PC-3 (cell line): Measurements from ENCODE around the gene SLC7A9. TPM values are rescaled to one million over a fixed set of nuclear protein-coding genes. Genes with fewer than 3 reads are reported as not detected.

Experiments used
- ATAC-seq: fragments of 200-7000 bp; cut with Tn5 transposase; 2 replicates; pipeline ENCODE4 v1.9.1; 2020; ENCODE audit warnings: mild to moderate bottlenecking, moderate library complexity
- BruUV-seq: library from RNA; stranded (reverse); fragments of 400-500 nt; replicated peaks from 2 replicates; lab custom pipeline; 2021; lab: Mats Ljungman, UMichigan
- CTCF ChIA-PET: fragments of 300-600 bp; sonication (Branson Sonifier 250); formaldehyde crosslinking; loops from one replicate; lab custom pipeline; 2022; ENCODE audit warnings: antibody characterized with exemption; lab: Charles Lee
- POLR2A ChIA-PET: fragments of 300-600 bp; sonication (Branson Sonifier 250); formaldehyde crosslinking; loops from one replicate; lab custom pipeline; 2022; ENCODE audit warnings: antibody characterized with exemption; ENCODE audit not compliant: unreplicated experiment; lab: Charles Lee
- DNase-seq: peaks from one replicate; pipeline ENCODE4 v3.0.0-alpha.2; 2015
- H2AFZ ChIP-seq: fragments of 300-600 bp; sonication (generic); 2 replicates; pipeline ENCODE4 v1.6.0; 2016; ENCODE audit warnings: antibody characterized with exemption, low read length
- H3F3A ChIP-seq: fragments of 300-600 bp; sonication (generic); one replicate; pipeline ENCODE4 v1.6.0; 2017; ENCODE audit warnings: antibody characterized with exemption, low read length, control low read depth, mild to moderate bottlenecking; ENCODE audit not compliant: unreplicated experiment
- H3K27ac ChIP-seq: fragments of 300-600 bp; sonication (generic); 2 replicates; pipeline ENCODE4 v1.5.1; 2016; ENCODE audit warnings: mild to moderate bottlenecking, low read length
- H3K27me3 ChIP-seq: fragments of 300-600 bp; sonication (generic); 2 replicates; pipeline ENCODE4 v1.6.1; 2016; ENCODE audit warnings: low read length, mixed read lengths
- H3K36me3 ChIP-seq: fragments of 300-600 bp; sonication (generic); 2 replicates; pipeline ENCODE4 v1.6.1; 2016; ENCODE audit warnings: low read depth, mixed run types, low read length, mixed read lengths
- H3K4me1 ChIP-seq: fragments of 300-600 bp; sonication (generic); 2 replicates; pipeline ENCODE4 v1.5.1; 2016; ENCODE audit warnings: low read length; ENCODE audit not compliant: insufficient read depth
- H3K4me2 ChIP-seq: fragments of 300-600 bp; sonication (generic); 2 replicates; pipeline ENCODE4 v1.6.0; 2016; ENCODE audit warnings: low read length
- H3K4me3 ChIP-seq: fragments of 300-600 bp; sonication (generic); 2 replicates; pipeline ENCODE4 v1.5.1; 2016; ENCODE audit warnings: mild to moderate bottlenecking, low read length, mixed read lengths
- H3K79me2 ChIP-seq: fragments of 300-600 bp; sonication (generic); 2 replicates; pipeline ENCODE4 v1.6.1; 2017; ENCODE audit warnings: low read length, mixed read lengths
- H3K9ac ChIP-seq: fragments of 300-600 bp; sonication (generic); 2 replicates; pipeline ENCODE4 v1.6.0; 2016; ENCODE audit warnings: mild to moderate bottlenecking, low read length
- H3K9me2 ChIP-seq: fragments of 300-600 bp; sonication (generic); replicated peaks from 2 replicates; pipeline ENCODE4 v1.6.1; 2016; ENCODE audit warnings: mixed run types, low read length, mixed read lengths
- H3K9me3 ChIP-seq: fragments of 300-600 bp; sonication (generic); 2 replicates; pipeline ENCODE4 v1.6.1; 2016; ENCODE audit warnings: low read length, mixed read lengths
- H4K20me1 ChIP-seq: fragments of 300-600 bp; sonication (generic); 2 replicates; pipeline ENCODE4 v1.6.1; 2016; ENCODE audit warnings: low read length, mixed read lengths
- CTCF ChIP-seq: fragments of 300-600 bp; sonication (generic); conservative IDR thresholded peaks from 2 replicates; pipeline ENCODE4 v1.5.1; 2017; ENCODE audit warnings: antibody characterized with exemption, low read depth, mild to moderate bottlenecking, low read length
- EZH2 ChIP-seq: fragments of 300-600 bp; sonication (generic); IDR thresholded peaks from one replicate; pipeline ENCODE4 v1.6.1; 2017; ENCODE audit warnings: antibody characterized with exemption, mild to moderate bottlenecking, low read length; ENCODE audit not compliant: unreplicated experiment
- EZH2phosphoT487 ChIP-seq: fragments of 300-600 bp; sonication (generic); IDR thresholded peaks from 2 replicates; pipeline ENCODE4 v1.6.1; 2018; ENCODE audit warnings: mild to moderate bottlenecking, antibody characterized with exemption, low read length, borderline replicate concordance
- intact Hi-C: fragments of 100-400 bp; cut with micrococcal nuclease; formaldehyde crosslinking; loops from 2 replicates; pipeline ENCODE4 v1.9.0; 2023
- total RNA-seq: library from RNA; depleted of rRNA; stranded (reverse); fragments of >200 nt; gene quantifications from 2 replicates; pipeline ENCODE4 v1.2.3, GENCODE V29; 2014; rRNA removed

Gene SLC7A9
- total RNA-seq, 1 experiment from 2014 or later = not detected

DNA sequence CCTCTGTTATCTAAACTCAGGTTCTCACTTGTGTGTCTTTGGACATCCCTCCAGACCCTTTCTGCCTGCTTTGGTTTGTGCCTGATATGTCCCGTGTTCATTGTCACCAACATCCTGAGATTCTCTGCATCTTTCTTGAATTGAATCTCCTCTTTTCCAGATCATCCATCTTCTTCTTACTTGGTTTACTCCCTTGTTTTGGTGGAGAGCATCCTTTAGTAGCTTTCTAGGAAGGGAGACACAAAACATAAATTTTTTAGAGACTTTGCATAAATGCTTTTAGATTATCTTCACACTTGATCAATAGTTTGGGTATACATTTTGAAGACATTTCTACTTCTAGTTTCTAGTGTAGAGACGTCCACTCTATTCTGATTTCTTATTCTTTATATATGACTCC lies 88.3 kb downstream of the SLC7A9 start:
- DNase-seq = no peak
- Histone ChIP-seq H3K27ac (no peak overlapping the region), H3K9me3 (no peaks in the 10 kb centered on the region), H3K36me3 (no peaks in the 10 kb centered on the region), H3K27me3 (no peaks in the 10 kb centered on the region), H3K9ac (no peak overlapping the region), H3F3A (no peaks in the 10 kb centered on the region), H2AFZ (no peak overlapping the region), H4K20me1 (no peaks in the 10 kb centered on the region), H3K9me2 (no peaks in the 10 kb centered on the region), H3K79me2 (no peaks in the 10 kb centered on the region), H3K4me3 (no peak overlapping the region), H3K4me1 (no peaks in the 10 kb centered on the region), H3K4me2 (no peak overlapping the region)
- CTCF ChIA-PET = no interaction called here
- POLR2A ChIA-PET = no interaction called here
- ATAC-seq = no peak
- TF ChIP-seq EZH2 = no peak
- no peak for TF ChIP-seq EZH2phosphoT487
- no peak for TF ChIP-seq CTCF
- no TSS peak for BruUV-seq
- intact Hi-C loops = no loop called here

Other genes starting within 250 kb of the SLC7A9 start
- 14.3 and 17.0 TPM in 2 replicates for gene ANKRD27, start 194.6 kb downstream of the SLC7A9 start, total RNA-seq
- gene RGS9BP, start 193.9 kb downstream of the SLC7A9 start, total RNA-seq = 1.3 and 1.6 TPM in 2 replicates
- 13.3 TPM in 2 replicates for gene NUDT19, start 177.9 kb downstream of the SLC7A9 start, total RNA-seq
- gene TDRD12, start 150.0 kb downstream of the SLC7A9 start, total RNA-seq = 0.23 TPM in 1 of 2 replicates, not detected in the other
- 9.1 and 17.9 TPM in 2 replicates for gene CEP89, start 102.2 kb upstream of the SLC7A9 start, total RNA-seq
- gene FAAP24, start 102.5 kb upstream of the SLC7A9 start, total RNA-seq = 3.0 and 4.3 TPM in 2 replicates
- gene RHPN2, start 195.1 kb upstream of the SLC7A9 start, total RNA-seq = 21.8 and 32.8 TPM in 2 replicates
- gene GPATCH1, start 211.4 kb upstream of the SLC7A9 start, total RNA-seq = 3.9 and 6.9 TPM in 2 replicates